T-helper 17 cell (primary cell): ENCODE data around the gene USP10. TPM values are rescaled to one million over a fixed set of nuclear protein-coding genes. Genes with fewer than 3 reads are reported as not detected.
A peak's percentile ranks its signal among the peaks of the same experiment; 100 is the strongest.

Experiments used
- ATAC-seq: fragments of 150-1000 bp; cut with Tn5 transposase; 2 replicates; pipeline ENCODE4 v1.10.0; 2021; ENCODE audit warnings: mild to moderate bottlenecking, moderate library complexity
- DNase-seq, 3 donors: peaks; one replicate each; pipeline versions ENCODE4 v3.0.0 to v3.0.0-alpha.2; 2020 to 2021
- H3K9me3 ChIP-seq: one replicate; pipeline ENCODE4 v1.7.0; 2013; ENCODE audit warnings: low read length, mild to moderate bottlenecking; ENCODE audit not compliant: control insufficient read depth, poor library complexity, severe bottlenecking
- H3K27ac Mint-ChIP-seq: one replicate; pipeline ENCODE4 v1.8.0; 2022; ENCODE audit warnings: mild to moderate bottlenecking, moderate library complexity, mixed read lengths
- H3K27me3 Mint-ChIP-seq: one replicate; pipeline ENCODE4 v1.8.0; 2022; ENCODE audit warnings: mixed read lengths
- H3K36me3 Mint-ChIP-seq: one replicate; pipeline ENCODE4 v1.8.0; 2022; ENCODE audit warnings: low read depth, mixed read lengths
- H3K4me1 Mint-ChIP-seq: one replicate; pipeline ENCODE4 v1.8.0; 2022; ENCODE audit warnings: mild to moderate bottlenecking, mixed read lengths
- H3K4me3 Mint-ChIP-seq: one replicate; pipeline ENCODE4 v1.8.0; 2022; ENCODE audit warnings: mild to moderate bottlenecking, moderate library complexity, mixed read lengths
- total RNA-seq, 4 donors: library from RNA in 2 of 4; stranded (reverse) in 2 of 4; gene quantifications; one replicate each; pipeline ENCODE4 v1.2.3 and lab custom pipeline; 2022 to 2026

USP10 gene
- total RNA-seq, 2 donors from 2014 or later = 169 to 221 TPM

DNA sequence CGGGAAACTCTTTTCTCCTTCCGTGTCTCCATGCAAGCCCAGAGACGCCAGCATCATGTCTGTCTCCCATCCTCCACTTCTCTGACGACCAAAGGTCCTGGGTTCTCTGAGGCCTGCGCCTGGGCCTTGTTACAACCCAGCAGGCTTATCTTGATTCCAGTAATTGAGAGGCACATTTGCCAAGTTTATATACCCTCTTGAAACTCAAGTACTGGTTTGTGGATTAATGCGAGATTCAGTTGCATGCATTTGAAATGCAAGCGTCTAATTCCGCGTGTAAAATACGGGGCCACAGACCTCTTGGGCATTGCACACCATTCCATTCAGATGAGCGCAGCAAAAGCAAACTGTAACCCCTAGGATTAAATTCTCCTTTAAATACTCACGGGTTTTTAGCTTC lies 91.3 kb downstream of the USP10 start:
- H3K4me3 Mint-ChIP-seq = no peak overlapping the region
- H3K27me3 Mint-ChIP-seq = no peaks in the 10 kb centered on the region
- no peaks in the 10 kb centered on the region for H3K9me3 ChIP-seq
- no peaks in the 10 kb centered on the region for H3K36me3 Mint-ChIP-seq
- DNase-seq (no peak), ATAC-seq (no peak)
- H3K27ac Mint-ChIP-seq = no peak overlapping the region
- H3K4me1 Mint-ChIP-seq = peaks cover 6% of the 10 kb centered on the region

DNA sequence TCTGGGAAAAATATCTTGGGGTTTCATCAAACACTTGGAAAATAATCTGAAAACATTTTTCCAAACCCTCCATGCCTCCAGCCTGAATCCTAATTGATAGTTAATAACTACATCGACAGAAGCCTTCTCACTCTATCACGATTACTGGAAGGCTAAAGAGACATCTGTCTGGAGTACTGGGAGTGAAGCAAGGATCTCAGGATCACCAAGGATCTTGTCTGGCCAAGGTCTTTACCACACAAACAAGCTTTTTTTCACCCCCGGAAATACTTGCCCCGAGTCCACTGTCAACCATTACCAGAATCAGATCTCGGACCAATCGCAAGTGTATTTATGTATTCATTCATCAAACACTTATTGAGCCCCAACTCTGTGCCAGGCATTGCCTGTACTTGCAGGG lies 91.7 kb downstream of the USP10 start:
- Mint-ChIP-seq H3K4me3 (no peak overlapping the region), H3K36me3 (no peaks in the 10 kb centered on the region), H3K4me1 (peaks cover 6% of the 10 kb centered on the region), H3K27me3 (no peaks in the 10 kb centered on the region), H3K27ac (no peak overlapping the region)
- DNase-seq (no peak), ATAC-seq (no peak)
- H3K9me3 ChIP-seq = no peaks in the 10 kb centered on the region

DNA sequence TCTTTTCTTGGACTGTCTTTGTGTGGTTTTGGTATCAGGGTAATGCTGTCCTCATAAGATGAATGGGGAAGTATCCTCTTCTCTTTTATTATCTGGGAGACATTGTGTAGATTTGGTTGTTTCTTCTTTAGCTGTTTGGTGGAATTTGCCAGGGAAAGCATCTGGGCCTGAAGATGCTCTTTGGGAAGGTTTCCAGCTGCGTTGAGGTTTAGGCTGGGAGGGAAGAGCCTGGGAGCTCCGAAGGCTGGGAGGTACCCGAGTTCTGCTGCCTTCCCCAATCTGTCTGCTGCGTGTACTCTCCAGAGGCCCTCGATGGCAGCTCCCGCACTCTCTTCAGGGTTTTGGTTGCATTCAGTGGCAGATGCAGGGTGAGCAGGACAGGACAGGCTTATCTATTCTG lies 94.4 kb downstream of the USP10 start:
- peaks cover 2% of the 10 kb centered on the region for H3K4me1 Mint-ChIP-seq
- no peak overlapping the region for H3K27ac Mint-ChIP-seq
- ATAC-seq (no peak), DNase-seq (no peak)
- no peaks in the 10 kb centered on the region for H3K36me3 Mint-ChIP-seq
- no peaks in the 10 kb centered on the region for H3K27me3 Mint-ChIP-seq
- no peak overlapping the region for H3K4me3 Mint-ChIP-seq
- no peaks in the 10 kb centered on the region for H3K9me3 ChIP-seq

DNA sequence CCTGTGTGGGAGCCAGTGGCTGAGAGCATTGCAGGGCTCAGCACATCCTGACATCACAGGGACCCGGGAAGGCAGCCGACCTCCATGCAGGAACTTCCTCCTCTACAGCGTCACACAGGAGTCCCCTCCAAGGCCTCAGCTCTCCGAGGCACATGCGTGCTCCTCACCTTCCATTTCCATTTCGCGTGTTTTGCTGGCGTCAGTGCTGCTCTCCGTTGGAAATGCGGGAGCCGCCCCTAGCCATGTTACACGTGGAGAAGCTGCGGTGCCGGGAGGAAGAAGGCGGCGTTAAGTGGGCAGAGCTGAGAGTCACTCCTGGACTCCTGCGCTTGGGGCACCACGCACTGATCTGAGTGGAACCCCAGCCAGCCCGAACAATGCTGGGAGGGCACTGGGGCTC lies 94.8 kb downstream of the USP10 start:
- Mint-ChIP-seq H3K27me3 (no peaks in the 10 kb centered on the region), H3K36me3 (peaks cover 2% of the 10 kb centered on the region), H3K4me3 (no peak overlapping the region), H3K4me1 (peaks cover 2% of the 10 kb centered on the region), H3K27ac (no peak overlapping the region)
- DNase-seq = no peak
- no peaks in the 10 kb centered on the region for H3K9me3 ChIP-seq
- no peak for ATAC-seq

DNA sequence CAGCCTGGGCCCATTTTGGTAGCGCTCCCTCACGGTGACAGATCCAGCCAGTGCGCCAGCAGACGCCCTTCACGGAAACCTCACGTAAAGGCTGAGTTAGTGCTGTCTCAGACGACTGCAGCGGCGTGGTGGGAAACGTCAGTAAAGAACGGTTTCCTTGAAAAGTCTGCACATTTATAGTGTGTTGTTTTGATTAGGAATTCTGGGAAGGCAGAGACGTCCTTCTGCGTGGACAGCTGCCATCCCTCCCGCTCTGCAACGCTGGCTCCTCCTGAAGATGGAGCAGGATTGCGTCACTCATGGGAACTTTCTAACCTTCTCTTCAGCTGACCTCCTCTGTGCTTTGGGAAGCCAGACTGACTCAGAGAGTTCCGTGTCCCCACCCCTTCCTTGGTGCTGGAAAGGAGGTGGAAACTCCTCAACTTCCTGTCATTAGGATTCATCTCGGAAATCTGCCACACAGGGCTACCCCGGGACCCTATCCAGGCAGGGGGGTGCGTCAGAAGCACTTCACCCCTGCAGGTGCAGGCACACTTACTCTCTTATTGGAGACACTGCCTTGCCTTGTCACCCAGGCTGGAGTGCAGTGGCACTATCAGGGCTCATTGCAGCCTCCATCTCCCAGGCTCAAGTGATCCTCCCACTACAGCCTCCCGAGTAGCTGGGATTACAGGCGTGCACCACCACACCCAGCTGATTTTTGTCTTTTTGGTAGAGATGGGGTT lies 95.7 kb downstream of the USP10 start:
- Mint-ChIP-seq H3K36me3 (peaks cover 3% of the 10 kb centered on the region), H3K4me3 (no peak overlapping the region), H3K27me3 (no peaks in the 10 kb centered on the region), H3K27ac (peak overlapping the region; percentile 41), H3K4me1 (peaks cover 2% of the 10 kb centered on the region)
- ATAC-seq (no peak), DNase-seq (no peak)
- H3K9me3 ChIP-seq = no peaks in the 10 kb centered on the region

DNA sequence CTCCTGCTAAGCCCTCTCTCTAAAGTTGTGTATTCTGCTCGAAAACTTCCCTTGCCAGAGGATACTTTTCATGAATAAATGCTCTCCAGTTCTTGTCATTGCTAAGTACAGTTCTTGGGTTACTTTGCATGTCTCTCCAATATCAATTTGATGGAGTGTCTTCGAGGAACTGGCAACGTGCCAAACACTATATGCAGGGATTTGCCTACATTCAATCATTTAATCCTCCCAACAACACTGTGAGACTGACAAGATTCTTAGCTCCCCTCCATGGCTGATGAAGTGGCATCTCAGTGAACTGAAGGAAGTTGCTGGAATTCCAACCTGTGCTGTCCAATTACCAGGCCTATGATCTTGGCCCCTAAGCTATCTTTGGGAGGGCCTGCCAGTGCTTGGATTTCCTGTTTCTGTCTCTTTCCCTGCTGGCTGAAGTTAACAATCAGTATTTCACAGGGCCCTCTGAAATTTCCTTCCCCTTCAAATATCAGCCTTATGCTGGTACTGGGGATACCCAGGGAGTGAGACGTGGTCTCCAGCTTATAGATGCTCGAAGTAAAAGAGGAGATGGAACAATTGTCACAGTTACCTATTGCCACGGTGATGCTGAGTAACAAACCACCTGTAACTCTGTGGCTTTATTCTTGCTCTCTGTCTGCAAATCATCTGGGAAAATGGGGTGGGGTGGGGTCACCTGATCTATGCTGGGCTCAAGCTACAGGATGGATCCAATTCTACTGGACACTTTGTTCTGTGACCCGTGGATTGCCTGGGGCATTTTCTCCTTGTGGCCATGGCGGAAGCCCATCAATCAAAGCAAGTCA lies 100.6 kb downstream of the USP10 start:
- no peaks in the 10 kb centered on the region for H3K27me3 Mint-ChIP-seq
- peaks cover 3% of the 10 kb centered on the region for H3K36me3 Mint-ChIP-seq
- H3K9me3 ChIP-seq = no peaks in the 10 kb centered on the region
- no peak for ATAC-seq
- DNase-seq = no peak
- no peak overlapping the region for H3K27ac Mint-ChIP-seq
- no peak overlapping the region for H3K4me3 Mint-ChIP-seq
- no peaks in the 10 kb centered on the region for H3K4me1 Mint-ChIP-seq

DNA sequence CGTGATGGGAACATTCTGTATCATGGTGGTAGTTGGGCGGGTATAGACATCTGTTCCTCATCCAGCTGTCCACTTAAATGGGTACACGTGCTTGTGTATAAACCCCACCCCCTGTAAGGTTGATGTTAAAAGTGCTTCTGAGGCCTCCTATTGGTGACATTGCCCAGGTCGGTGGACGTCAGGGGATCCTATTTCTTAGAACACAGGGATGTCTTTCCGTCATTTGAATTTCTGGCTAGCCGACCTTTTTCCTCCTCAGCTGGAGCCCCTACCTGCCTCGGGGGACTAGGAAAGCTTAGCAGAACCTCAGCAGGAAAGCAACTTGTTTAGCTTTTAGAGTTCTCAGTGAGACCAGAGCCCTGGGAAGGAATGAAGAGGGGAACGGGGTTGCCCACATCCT lies 103.3 kb downstream of the USP10 start:
- ATAC-seq (no peak), DNase-seq (no peak)
- no peaks in the 10 kb centered on the region for H3K9me3 ChIP-seq
- peaks cover 3% of the 10 kb centered on the region for H3K36me3 Mint-ChIP-seq
- H3K27ac Mint-ChIP-seq = no peak overlapping the region
- H3K4me3 Mint-ChIP-seq = no peak overlapping the region
- H3K4me1 Mint-ChIP-seq = peaks cover 10% of the 10 kb centered on the region
- no peaks in the 10 kb centered on the region for H3K27me3 Mint-ChIP-seq

DNA sequence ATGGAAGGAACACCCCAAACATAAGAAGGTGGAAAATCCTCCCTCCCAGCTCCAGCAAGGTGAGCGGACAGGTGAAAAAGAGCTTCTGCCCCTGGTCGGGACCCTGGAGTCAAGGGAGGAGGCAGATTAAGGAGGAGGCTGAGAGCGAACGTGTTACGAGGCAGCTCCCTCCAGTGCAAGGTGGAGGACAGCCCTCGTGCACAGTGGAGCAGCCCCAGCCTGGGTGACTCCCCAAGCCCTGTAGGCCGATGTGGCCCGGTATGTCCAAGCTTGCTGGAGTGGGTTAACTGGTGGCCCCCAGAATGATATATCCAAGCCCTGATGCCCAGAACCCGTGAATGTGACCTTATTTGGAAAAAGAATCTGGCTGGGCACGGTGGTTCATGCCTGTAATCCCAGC lies 104.5 kb downstream of the USP10 start:
- H3K27ac Mint-ChIP-seq = no peak overlapping the region
- no peaks in the 10 kb centered on the region for H3K27me3 Mint-ChIP-seq
- no peaks in the 10 kb centered on the region for H3K9me3 ChIP-seq
- peaks cover 10% of the 10 kb centered on the region for H3K4me1 Mint-ChIP-seq
- H3K36me3 Mint-ChIP-seq = peaks cover 3% of the 10 kb centered on the region
- no peak overlapping the region for H3K4me3 Mint-ChIP-seq
- no peak for ATAC-seq
- DNase-seq = no peak

DNA sequence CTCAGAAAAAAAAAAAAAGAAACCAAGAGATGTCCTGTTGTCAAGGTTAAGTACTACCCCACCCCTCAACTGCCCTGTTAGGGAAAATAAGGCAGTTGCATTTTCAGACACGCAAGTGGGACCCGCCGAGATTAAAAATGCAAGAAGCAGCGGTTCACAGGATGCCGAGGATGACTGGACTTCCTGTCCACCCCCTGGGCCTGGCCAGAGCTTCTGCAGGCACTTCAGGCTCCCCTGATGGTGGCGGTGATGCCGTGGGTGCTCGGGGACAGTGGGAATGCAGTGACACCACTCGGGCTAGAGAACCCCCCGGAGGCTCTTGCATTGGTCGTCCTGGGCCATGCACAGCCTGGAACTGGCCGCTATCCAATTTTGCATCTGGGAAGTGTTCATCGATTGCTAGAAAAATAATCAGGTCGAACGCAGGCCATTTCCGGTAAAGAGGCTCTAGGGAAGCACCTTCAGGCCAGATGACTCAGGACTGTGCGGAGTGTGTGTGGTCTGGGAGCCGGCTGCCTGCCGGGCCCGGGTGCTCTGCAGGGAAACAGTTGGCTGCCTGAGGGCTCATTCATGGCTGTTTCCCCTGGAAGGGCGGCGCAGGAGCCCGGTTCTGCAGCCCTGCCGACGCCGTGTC lies 106.6 kb downstream of the USP10 start:
- H3K27ac Mint-ChIP-seq = no peak overlapping the region
- no peak for DNase-seq
- H3K27me3 Mint-ChIP-seq = no peaks in the 10 kb centered on the region
- H3K4me1 Mint-ChIP-seq = peaks cover 16% of the 10 kb centered on the region
- no peak overlapping the region for H3K4me3 Mint-ChIP-seq
- no peaks in the 10 kb centered on the region for H3K9me3 ChIP-seq
- peak; percentile 47 for ATAC-seq
- H3K36me3 Mint-ChIP-seq = no peaks in the 10 kb centered on the region

DNA sequence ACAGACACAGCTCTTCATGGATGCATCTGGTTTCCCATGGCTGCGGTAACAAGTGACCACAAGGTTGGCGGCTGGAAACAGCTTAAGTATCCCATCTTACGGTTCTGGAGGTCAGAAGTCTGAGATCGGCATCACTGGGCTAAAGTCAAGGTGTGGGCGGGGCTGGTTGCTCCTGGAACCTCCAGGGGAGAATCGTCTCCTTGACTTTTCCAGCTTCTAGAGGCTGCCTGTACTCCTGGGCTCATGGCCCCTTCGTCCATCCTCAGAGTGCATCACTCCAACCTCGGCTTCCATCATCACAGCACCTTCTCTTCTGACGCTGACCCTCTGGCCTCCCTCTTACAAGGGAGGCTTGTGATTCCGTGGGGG lies 107.1 kb downstream of the USP10 start:
- H3K9me3 ChIP-seq = no peaks in the 10 kb centered on the region
- Mint-ChIP-seq H3K27me3 (no peaks in the 10 kb centered on the region), H3K4me1 (peaks cover 16% of the 10 kb centered on the region), H3K4me3 (no peak overlapping the region), H3K36me3 (no peaks in the 10 kb centered on the region), H3K27ac (no peak overlapping the region)
- DNase-seq = no peak
- no peak for ATAC-seq

DNA sequence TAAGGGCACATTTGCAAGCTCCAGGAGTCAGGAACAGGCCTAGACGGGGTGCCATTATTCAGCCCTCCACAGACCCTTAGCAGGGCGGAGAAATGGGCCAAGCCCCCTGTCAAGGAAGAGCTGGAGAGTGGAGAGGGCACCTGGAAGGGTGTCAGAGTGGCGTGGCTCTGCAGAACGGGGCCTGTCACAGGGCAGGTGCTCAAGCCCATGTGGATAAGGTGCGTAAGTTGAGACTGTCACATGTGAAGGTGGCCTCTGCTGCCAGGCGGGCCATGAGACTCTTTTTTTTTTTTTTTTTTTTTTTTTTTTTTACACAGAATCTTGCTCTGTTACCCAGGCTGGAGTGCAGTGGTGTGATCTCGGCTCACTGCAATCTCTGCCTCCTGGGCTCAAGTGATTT lies 108.0 kb downstream of the USP10 start:
- no peak for ATAC-seq
- H3K4me1 Mint-ChIP-seq = peaks cover 16% of the 10 kb centered on the region
- H3K9me3 ChIP-seq = no peaks in the 10 kb centered on the region
- H3K27ac Mint-ChIP-seq = no peak overlapping the region
- no peak for DNase-seq
- H3K27me3 Mint-ChIP-seq = no peaks in the 10 kb centered on the region
- H3K4me3 Mint-ChIP-seq = no peak overlapping the region
- no peaks in the 10 kb centered on the region for H3K36me3 Mint-ChIP-seq

DNA sequence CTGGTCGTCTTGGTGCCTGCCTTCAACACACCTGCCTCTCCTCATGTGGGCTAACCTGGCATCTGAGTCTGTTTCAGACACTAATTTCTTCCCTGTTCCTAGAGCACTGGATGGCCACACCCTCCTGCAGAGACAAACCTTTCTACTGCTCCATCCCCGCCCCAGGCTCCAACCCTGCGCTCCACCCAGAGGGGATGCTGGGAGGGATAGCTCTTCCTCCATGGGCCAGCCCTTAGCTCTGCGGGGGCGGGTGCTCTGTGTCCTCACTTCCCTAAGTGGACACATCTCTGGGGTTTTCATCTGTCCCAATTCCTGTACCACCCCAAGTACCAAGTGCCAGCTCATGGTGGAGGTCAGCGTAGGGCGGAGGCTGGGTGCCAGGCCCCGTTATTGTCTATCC lies 109.0 kb downstream of the USP10 start:
- Mint-ChIP-seq H3K4me3 (no peak overlapping the region), H3K27me3 (no peaks in the 10 kb centered on the region), H3K27ac (no peak overlapping the region), H3K4me1 (peaks cover 19% of the 10 kb centered on the region), H3K36me3 (no peaks in the 10 kb centered on the region)
- H3K9me3 ChIP-seq = no peaks in the 10 kb centered on the region
- DNase-seq (no peak), ATAC-seq (no peak)

DNA sequence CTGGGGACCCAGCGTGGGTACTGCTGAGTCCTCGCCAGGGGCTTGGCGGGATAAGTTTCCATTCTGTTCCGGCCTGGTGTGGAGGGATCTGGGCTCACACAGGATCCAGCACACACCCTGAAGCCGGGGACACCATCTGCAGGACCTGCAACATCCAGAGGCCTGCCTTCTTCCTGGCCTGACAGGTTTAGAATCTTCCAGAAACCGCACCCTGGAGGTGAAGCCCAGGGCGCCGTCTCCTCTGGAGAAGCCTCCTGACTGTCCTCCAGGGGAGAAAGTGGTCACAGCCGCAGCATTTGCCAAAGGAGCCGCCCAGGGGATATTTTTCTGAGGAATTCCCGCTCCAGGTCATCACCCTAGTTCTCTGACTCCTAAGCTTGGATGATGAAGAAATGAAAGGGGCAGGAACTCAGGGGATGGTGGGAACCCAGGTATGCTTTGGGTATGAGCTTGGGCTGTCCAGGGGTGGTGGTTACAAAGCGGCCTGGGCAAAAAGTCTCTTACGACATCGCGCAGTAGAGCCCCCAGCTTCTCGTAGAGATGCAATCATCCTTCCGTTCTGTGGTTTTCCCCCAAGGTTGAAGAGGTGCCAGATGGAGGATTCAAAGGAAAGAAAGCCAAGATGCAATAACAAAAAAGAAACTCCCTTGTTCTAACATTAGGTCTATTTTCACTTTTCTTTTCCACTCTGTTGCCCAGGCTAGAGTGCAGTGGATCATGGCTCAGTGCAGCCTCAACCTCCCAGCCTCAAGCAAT lies 110.9 kb downstream of the USP10 start:
- no peak overlapping the region for H3K27ac Mint-ChIP-seq
- no peaks in the 10 kb centered on the region for H3K36me3 Mint-ChIP-seq
- H3K4me1 Mint-ChIP-seq = peaks cover 16% of the 10 kb centered on the region
- DNase-seq (no peak), ATAC-seq (peak; percentile 41)
- H3K4me3 Mint-ChIP-seq = no peak overlapping the region
- H3K27me3 Mint-ChIP-seq = no peaks in the 10 kb centered on the region
- no peaks in the 10 kb centered on the region for H3K9me3 ChIP-seq
